Neural cell (in vitro differentiated cells): ENCODE measurements around the gene STK24.

ENCODE experiments used
- POLR2AphosphoS5 ChIP-seq: IDR thresholded peaks from 2 replicates; pipeline ENCODE4 v1.6.1; 2012
- REST ChIP-seq: IDR thresholded peaks from 2 replicates; pipeline ENCODE4 v1.6.1; 2012; ENCODE audit warnings: borderline replicate concordance
- SMC3 ChIP-seq: fragments of 450-650 bp; conservative IDR thresholded peaks from 2 replicates; pipeline ENCODE4 v1.6.1; 2014; ENCODE audit warnings: antibody characterized with exemption, mild to moderate bottlenecking, moderate library complexity; ENCODE audit not compliant: poor library complexity
- TF ChIP-seq, protein P1 (sequence below): fragments of 450-650 bp; IDR thresholded peaks from 2 replicates; pipeline ENCODE4 v1.5.1; 2014; ENCODE audit warnings: antibody characterized with exemption, mild to moderate bottlenecking, moderate library complexity; ENCODE audit not compliant: poor library complexity, severe bottlenecking

- TF ChIP-seq, protein P1, sequence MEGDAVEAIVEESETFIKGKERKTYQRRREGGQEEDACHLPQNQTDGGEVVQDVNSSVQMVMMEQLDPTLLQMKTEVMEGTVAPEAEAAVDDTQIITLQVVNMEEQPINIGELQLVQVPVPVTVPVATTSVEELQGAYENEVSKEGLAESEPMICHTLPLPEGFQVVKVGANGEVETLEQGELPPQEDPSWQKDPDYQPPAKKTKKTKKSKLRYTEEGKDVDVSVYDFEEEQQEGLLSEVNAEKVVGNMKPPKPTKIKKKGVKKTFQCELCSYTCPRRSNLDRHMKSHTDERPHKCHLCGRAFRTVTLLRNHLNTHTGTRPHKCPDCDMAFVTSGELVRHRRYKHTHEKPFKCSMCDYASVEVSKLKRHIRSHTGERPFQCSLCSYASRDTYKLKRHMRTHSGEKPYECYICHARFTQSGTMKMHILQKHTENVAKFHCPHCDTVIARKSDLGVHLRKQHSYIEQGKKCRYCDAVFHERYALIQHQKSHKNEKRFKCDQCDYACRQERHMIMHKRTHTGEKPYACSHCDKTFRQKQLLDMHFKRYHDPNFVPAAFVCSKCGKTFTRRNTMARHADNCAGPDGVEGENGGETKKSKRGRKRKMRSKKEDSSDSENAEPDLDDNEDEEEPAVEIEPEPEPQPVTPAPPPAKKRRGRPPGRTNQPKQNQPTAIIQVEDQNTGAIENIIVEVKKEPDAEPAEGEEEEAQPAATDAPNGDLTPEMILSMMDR, result no peak
- TF ChIP-seq POLR2AphosphoS5 (no peak), REST (no peak), SMC3 (no peak)
These were observed 108.5 kb downstream of the STK24 start for GRCh38 chr13:98468361-98468760.
